GM12865 (cell line): ENCODE results near the gene TCEA2.

ENCODE experiments used
- DNase-seq: peaks from one replicate; pipeline ENCODE4 v3.0.0; 2010; ENCODE audit warnings: low read depth
- H3K4me3 ChIP-seq: 2 replicates; pipeline ENCODE4 v1.5.1; 2011; ENCODE audit warnings: mild to moderate bottlenecking, low read depth, low read length, control low read depth
- CTCF ChIP-seq: IDR thresholded peaks from 2 replicates; pipeline ENCODE4 v1.5.1; 2011; ENCODE audit warnings: low read length, control low read depth, low read depth, inconsistent platforms; ENCODE audit not compliant: insufficient read depth; ENCODE audit errors: missing control alignments

Gene TCEA2

GRCh38 chr20:64062276-64062595 lies 762 bp upstream of the TCEA2 start:
- no peak for DNase-seq
- TF ChIP-seq CTCF: no peak
- H3K4me3 ChIP-seq: peak overlapping the region; percentile 63

- DNase-seq: no peak
- peak overlapping the region; percentile 75 for H3K4me3 ChIP-seq
Measured at GRCh38 chr20:64063389-64064144, 569 bp downstream of the TCEA2 start.

GRCh38 chr20:64064145-64064698 lies 1.2 kb downstream of the TCEA2 start:
- DNase-seq: no peak
- no peak for TF ChIP-seq CTCF
- H3K4me3 ChIP-seq: 0 out of 2 replicates have a peak overlapping the region, but pooled peaks have one; percentile 75

More at GRCh38 chr20:64063389-64064144, 569 bp downstream of the TCEA2 start:
- no peak for TF ChIP-seq CTCF

GRCh38 chr20:64065062-64065973 lies 2.3 kb downstream of the TCEA2 start:
- H3K4me3 ChIP-seq: no peak overlapping the region
- no peak for TF ChIP-seq CTCF

GRCh38 chr20:64065974-64066343 lies 3.0 kb downstream of the TCEA2 start:
- DNase-seq: peak; percentile 92
- H3K4me3 ChIP-seq: no peak overlapping the region
- no peak for TF ChIP-seq CTCF

More at GRCh38 chr20:64065062-64065973, 2.3 kb downstream of the TCEA2 start:
- no peak for DNase-seq

GRCh38 chr20:64067005-64067632 lies 4.1 kb downstream of the TCEA2 start:
- no peak for TF ChIP-seq CTCF
- no peak overlapping the region for H3K4me3 ChIP-seq
- DNase-seq: no peak
